NCI-H2227 treated with DMSO at 0.1 percent for 48 hours (cell line): ENCODE results near the gene ZCCHC8.
"Not testable (repeated sequence)": the region's sequence is repeated elsewhere in the genome, so short reads cannot be mapped to it uniquely, and the experiment has no call there.

Experiments used
- DNase-seq: peaks from one replicate; lab custom pipeline; 2025; lab: John Stamatoyannopoulos, UW

Gene ZCCHC8

GRCh38 chr12:122508163-122508562, 7.4 kb upstream of the ZCCHC8 start:
- DNase-seq = no peak

GRCh38 chr12:122506393-122506938, 5.7 kb upstream of the ZCCHC8 start:
- no peak for DNase-seq

- DNase-seq = no peak
These were observed 4.8 kb upstream of the ZCCHC8 start for GRCh38 chr12:122505419-122506051.

- no peak for DNase-seq
These were observed 3.3 kb upstream of the ZCCHC8 start for GRCh38 chr12:122503783-122504590.

GRCh38 chr12:122503147-122503751, 2.5 kb upstream of the ZCCHC8 start:
- no peak for DNase-seq

GRCh38 chr12:122501489-122501989, 807 bp upstream of the ZCCHC8 start:
- DNase-seq = no peak

GRCh38 chr12:122499991-122500684, 594 bp downstream of the ZCCHC8 start:
- DNase-seq = peak; percentile 47

GRCh38 chr12:122495258-122495657, 5.5 kb downstream of the ZCCHC8 start:
- no peak for DNase-seq

- DNase-seq = not testable (repeated sequence)
These were observed 7.5 kb downstream of the ZCCHC8 start for GRCh38 chr12:122493222-122493621.

GRCh38 chr12:122491991-122492390, 8.7 kb downstream of the ZCCHC8 start:
- no peak for DNase-seq

- no peak for DNase-seq
These were observed 11.7 kb downstream of the ZCCHC8 start for GRCh38 chr12:122489038-122489437.

- not testable (repeated sequence) for DNase-seq
These were observed 12.9 kb downstream of the ZCCHC8 start for GRCh38 chr12:122487807-122488206.

- no peak for DNase-seq
These were observed 13.8 kb downstream of the ZCCHC8 start for GRCh38 chr12:122486805-122487426.

GRCh38 chr12:122486360-122486759, 14.4 kb downstream of the ZCCHC8 start:
- not testable (repeated sequence) for DNase-seq

- DNase-seq = not testable (repeated sequence)
These were observed 16.3 kb downstream of the ZCCHC8 start for GRCh38 chr12:122484385-122484784.

GRCh38 chr12:122483969-122484368, 16.8 kb downstream of the ZCCHC8 start:
- no peak for DNase-seq

GRCh38 chr12:122481861-122482260, 18.9 kb downstream of the ZCCHC8 start:
- DNase-seq = no peak

- no peak for DNase-seq
These were observed 20.0 kb downstream of the ZCCHC8 start for GRCh38 chr12:122480753-122481152.

GRCh38 chr12:122474324-122474716, 26.4 kb downstream of the ZCCHC8 start:
- DNase-seq = no peak

- no peak for DNase-seq
These were observed 27.0 kb downstream of the ZCCHC8 start for GRCh38 chr12:122473543-122474323.
